HEK293 (cell line): ENCODE data around the gene DUSP1.

Source experiments
- CTCF ChIP-seq: fragments of 450-650 bp; formaldehyde crosslinking; IDR thresholded peaks from 2 replicates; pipeline ENCODE4 v1.5.1; 2016; ENCODE audit warnings: missing biosample characterization, missing genetic modification characterization
- KLF1 ChIP-seq: fragments of 450-650 bp; formaldehyde crosslinking; IDR thresholded peaks from 2 replicates; pipeline ENCODE4 v1.5.1; 2016; ENCODE audit warnings: missing biosample characterization, missing genetic modification characterization
- ZFP69B ChIP-seq: fragments of 450-650 bp; formaldehyde crosslinking; IDR thresholded peaks from 2 replicates; pipeline ENCODE4 v1.5.1; 2016; ENCODE audit warnings: missing biosample characterization, missing genetic modification characterization
- ZNF18 ChIP-seq: fragments of 450-650 bp; formaldehyde crosslinking; IDR thresholded peaks from 2 replicates; pipeline ENCODE4 v1.5.1; 2016; ENCODE audit warnings: missing biosample characterization, missing genetic modification characterization
- ZNF223 ChIP-seq: fragments of 450-650 bp; formaldehyde crosslinking; IDR thresholded peaks from 2 replicates; pipeline ENCODE4 v1.5.1; 2016; ENCODE audit warnings: missing biosample characterization, missing genetic modification characterization
- ZNF274 ChIP-seq, 2 experiments: fragments of 200-500 bp in 1 of 2; fragments of 450-650 bp in 1 of 2; sonication (Bioruptor generic) in 1 of 2; formaldehyde crosslinking in 1 of 2; IDR thresholded peaks; 2 replicates each; pipeline versions ENCODE4 v1.5.1 to v1.6.1; 2014 to 2016; ENCODE audit warnings: borderline replicate concordance in 1 of 2, inconsistent platforms in 1 of 2, low read length in 1 of 2, missing biosample characterization in 1 of 2, missing genetic modification characterization in 1 of 2
- ZNF362 ChIP-seq: fragments of 450-650 bp; formaldehyde crosslinking; IDR thresholded peaks from 2 replicates; pipeline ENCODE4 v1.5.1; 2016; ENCODE audit warnings: missing biosample characterization, missing genetic modification characterization
- ZNF510 ChIP-seq: fragments of 450-650 bp; formaldehyde crosslinking; IDR thresholded peaks from 2 replicates; pipeline ENCODE4 v1.5.1; 2018; ENCODE audit warnings: mild to moderate bottlenecking, missing genetic modification characterization, missing biosample characterization; ENCODE audit not compliant: insufficient replicate concordance
- ZNF629 ChIP-seq: fragments of 450-650 bp; formaldehyde crosslinking; IDR thresholded peaks from 2 replicates; pipeline ENCODE4 v1.5.1; 2017; ENCODE audit warnings: missing biosample characterization, missing genetic modification characterization
- ZNF677 ChIP-seq: fragments of 450-650 bp; IDR thresholded peaks from 2 replicates; pipeline ENCODE4 v1.5.0; 2018; ENCODE audit warnings: missing biosample characterization, mild to moderate bottlenecking, missing genetic modification characterization, moderate library complexity
- ZNF747 ChIP-seq: fragments of 450-650 bp; formaldehyde crosslinking; IDR thresholded peaks from 2 replicates; pipeline ENCODE4 v1.5.1; 2016; ENCODE audit warnings: missing biosample characterization, missing genetic modification characterization

GRCh38 chr5:172817664-172818063 is 46.7 kb upstream of the DUSP1 start:
- TF ChIP-seq ZNF362 (tag by site-specific recombination) (no peak), CTCF (no peak), ZFP69B (tag by site-specific recombination) (no peak), ZNF677 (tag by site-specific recombination) (no peak), ZNF629 (tag by site-specific recombination) (no peak), ZNF510 (tag by site-specific recombination) (no peak), ZNF747 (tag by site-specific recombination) (no peak), KLF1 (tag by site-specific recombination) (no peak), ZNF223 (tag by site-specific recombination) (no peak), ZNF274 (IDR thresholded peaks at IDR 0.05; ENCODE audit: low read length) (no peak), ZNF274 (tag by site-specific recombination; IDR thresholded peaks at IDR 0.05; ENCODE audit: borderline replicate concordance) (no peak), ZNF18 (tag by site-specific recombination) (no peak)
